B cell (primary cell): ENCODE results near the gene AGTPBP1. TPM values are rescaled to one million over a fixed set of nuclear protein-coding genes. Genes with fewer than 3 reads are reported as not detected.

Source experiments
- ATAC-seq: fragments of 200-7000 bp; cut with Tn5 transposase; one replicate; pipeline ENCODE4 v1.10.0; 2021; ENCODE audit warnings: low read depth, mild to moderate bottlenecking, moderate number of reproducible peaks, moderate library complexity
- CTCF ChIA-PET: fragments of 350-600 bp; sonication (Branson Sonifier 250); formaldehyde crosslinking; loops from one replicate; lab custom pipeline; 2021; ENCODE audit warnings: antibody characterized with exemption, inconsistent platforms; lab: Charles Lee
- POLR2A ChIA-PET: fragments of 350-600 bp; sonication (Branson Sonifier 250); formaldehyde crosslinking; loops from one replicate; lab custom pipeline; 2021; ENCODE audit warnings: antibody characterized with exemption; lab: Charles Lee
- DNase-seq: peaks from one replicate; pipeline ENCODE4 v3.0.0; 2013
- H2AFZ ChIP-seq: 2 replicates; pipeline ENCODE4 v1.6.1; 2012; ENCODE audit warnings: mild to moderate bottlenecking, low read depth, low read length; ENCODE audit not compliant: insufficient read depth, poor library complexity, severe bottlenecking
- H3K27ac ChIP-seq, 2 donors: 1 replicate in 1 of 2; 2 replicates in 1 of 2; pipeline ENCODE4 v1.5.1; 2012 to 2013; ENCODE audit warnings: low read length in 2 of 2, mild to moderate bottlenecking in 2 of 2, moderate library complexity in 1 of 2
- H3K27me3 ChIP-seq, 4 experiments: fragments of 200-600 bp in 1 of 4; sonication (generic) in 1 of 4; replicated peaks in 1 of 4; 1 replicate in 2 of 4; 2 replicates in 2 of 4; pipeline versions ENCODE4 v1.6.1 to v1.7.0; 2013 to 2016; ENCODE audit warnings: low read length in 3 of 4, mild to moderate bottlenecking in 2 of 4, mixed read lengths in 1 of 4, moderate library complexity in 1 of 4; ENCODE audit not compliant: insufficient read depth in 4 of 4, control insufficient read depth in 3 of 4; ENCODE audit errors: control extremely low read depth in 1 of 4
- H3K36me3 ChIP-seq, 2 experiments: replicated peaks in 1 of 2; 1 replicate in 1 of 2; 2 replicates in 1 of 2; pipeline versions ENCODE4 v1.6.1 to v1.7.1; 2013; ENCODE audit warnings: low read length in 1 of 2; ENCODE audit not compliant: insufficient read depth in 2 of 2, control insufficient read depth in 1 of 2; ENCODE audit errors: control extremely low read depth in 1 of 2, extremely low read depth in 1 of 2
- H3K4me1 ChIP-seq, 2 donors: fragments of 200-600 bp in 1 of 2; sonication (generic) in 1 of 2; 1 replicate in 1 of 2; 2 replicates in 1 of 2; pipeline versions ENCODE4 v1.5.1 to v1.6.1; 2013 to 2017; ENCODE audit warnings: low read length in 2 of 2; ENCODE audit not compliant: control insufficient read depth in 2 of 2, insufficient read depth in 2 of 2
- H3K4me2 ChIP-seq: replicated peaks from 2 replicates; pipeline ENCODE3; 2012; ENCODE audit warnings: mild to moderate bottlenecking, low read depth, low read length; ENCODE audit not compliant: poor library complexity, severe bottlenecking
- H3K4me3 ChIP-seq, 5 experiments: fragments of 200-600 bp in 1 of 5; sonication (generic) in 1 of 5; 1 replicate in 3 of 5; 2 replicates in 2 of 5; pipeline versions ENCODE4 v1.5.1 to v1.7.0; 2011 to 2016; ENCODE audit warnings: low read length in 4 of 5, mild to moderate bottlenecking in 4 of 5, low read depth in 2 of 5, control low read depth in 1 of 5, moderate library complexity in 1 of 5; ENCODE audit not compliant: insufficient read depth in 1 of 5; ENCODE audit errors: control extremely low read depth in 1 of 5, extremely low read depth in 1 of 5
- H3K79me2 ChIP-seq: fragments of 200-600 bp; sonication (generic); one replicate; pipeline ENCODE4 v1.6.0; 2016; ENCODE audit warnings: low read length; ENCODE audit not compliant: control insufficient read depth, insufficient read depth
- H3K9ac ChIP-seq: fragments of 200-600 bp; sonication (generic); 2 replicates; pipeline ENCODE4 v1.6.1; 2017; ENCODE audit warnings: mild to moderate bottlenecking, low read length, moderate library complexity
- H3K9me3 ChIP-seq, 3 donors: one replicate each; pipeline versions ENCODE4 v1.6.1 to v1.7.1; 2013; ENCODE audit warnings: low read length in 2 of 3; ENCODE audit not compliant: control insufficient read depth in 2 of 3, insufficient read depth in 1 of 3; ENCODE audit errors: control extremely low read depth in 1 of 3
- H4K20me1 ChIP-seq: 2 replicates; pipeline ENCODE4 v1.6.0; 2012; ENCODE audit warnings: mild to moderate bottlenecking, low read length; ENCODE audit not compliant: insufficient read depth, control insufficient read depth, poor library complexity, severe bottlenecking
- H3K27ac Mint-ChIP-seq: one replicate; pipeline ENCODE4 v1.8.0; 2021; ENCODE audit warnings: mixed read lengths
- H3K27me3 Mint-ChIP-seq: one replicate; pipeline ENCODE4 v1.8.0; 2021; ENCODE audit warnings: mixed read lengths
- H3K4me1 Mint-ChIP-seq: one replicate; pipeline ENCODE4 v1.8.0; 2021; ENCODE audit warnings: mixed read lengths
- H3K4me3 Mint-ChIP-seq: one replicate; pipeline ENCODE4 v1.8.0; 2021; ENCODE audit warnings: mixed read lengths
- H3K9me3 Mint-ChIP-seq: one replicate; pipeline ENCODE4 v1.8.0; 2022; ENCODE audit warnings: mixed read lengths; ENCODE audit not compliant: insufficient read depth
- CTCF ChIP-seq: fragments of 200-600 bp; IDR thresholded peaks from one replicate; pipeline ENCODE4 v1.8.0; 2022; ENCODE audit warnings: antibody characterized with exemption, mild to moderate bottlenecking
- EZH2 ChIP-seq: IDR thresholded peaks from 2 replicates; pipeline ENCODE4 v1.6.1; 2012; ENCODE audit warnings: borderline replicate concordance, low read depth, mild to moderate bottlenecking, moderate library complexity, low read length; ENCODE audit not compliant: insufficient read depth, poor library complexity, severe bottlenecking
- WGBS: methylation state at CpG from one replicate; pipeline ENCODE4 v1.1.5; 2013; ENCODE audit warnings: missing lambda C conversion rate; ENCODE audit not compliant: insufficient coverage; 5-methylcytosine and 5-hydroxymethylcytosine counted together
- intact Hi-C: fragments of 100-400 bp; cut with micrococcal nuclease; formaldehyde crosslinking; loops from one replicate; pipeline ENCODE4 v1.10.0; 2022
- polyA plus RNA-seq: library from polyadenylated mRNA; depleted of rRNA; stranded (reverse); fragments of >200 nt; gene quantifications from 2 replicates; pipeline ENCODE4 v1.2.3, GENCODE V29; 2012
- total RNA-seq, 2 donors: library from RNA; stranded (reverse); fragments of 120-200 nt in 1 of 2; gene quantifications; 1 replicate in 1 of 2; 2 replicates in 1 of 2; pipeline versions ENCODE4 v1.2.3 to v1.2.4, GENCODE V29; 2013 to 2022

The AGTPBP1 gene
- total and polyA plus RNA-seq, 2 donors (not counting 1 experiment from before 2014, with no cell fraction given): 7.5 to 33.1 TPM

- H3K9me3 ChIP-seq: no peaks in the 10 kb centered on the region
- no peaks in the 10 kb centered on the region for H4K20me1 ChIP-seq
- H3K36me3 ChIP-seq: no peaks in the 10 kb centered on the region
- WGBS: no CpG with 5 or more reads among the region's 1 CpG
- H3K27me3 ChIP-seq: no peaks in the 10 kb centered on the region
- Mint-ChIP-seq H3K4me3 (no peak overlapping the region), H3K9me3 (no peaks in the 10 kb centered on the region), H3K27ac (no peak overlapping the region), H3K4me1 (peaks cover 2% of the 10 kb centered on the region), H3K27me3 (no peaks in the 10 kb centered on the region)
- H2AFZ ChIP-seq: no peak overlapping the region
- H3K4me3 ChIP-seq: no peak overlapping the region
- intact Hi-C loops: no loop called here
- H3K4me2 ChIP-seq: no peak overlapping the region
- TF ChIP-seq EZH2 (no peak), CTCF (no peak)
- CTCF ChIA-PET: interaction anchor here (7.1 kb wide), 1 partner anchor 1218 kb away, joined by 135 read pairs; no protein-coding TSS in a partner anchor
- peaks cover 0 to 2% of the 10 kb centered on the region in 2 donors for H3K4me1 ChIP-seq
- no peak overlapping the region for H3K27ac ChIP-seq
- no peak overlapping the region for H3K9ac ChIP-seq
- no peak for ATAC-seq
- no peaks in the 10 kb centered on the region for H3K79me2 ChIP-seq
- DNase-seq: no peak
- POLR2A ChIA-PET: no interaction called here
Measured at GRCh38 chr9:85615792-85616191, 126.0 kb downstream of the AGTPBP1 start.

GRCh38 chr9:85610074-85610860 is 131.5 kb downstream of the AGTPBP1 start:
- Histone ChIP-seq H3K4me2 (peak overlapping the region; percentile 57), H3K4me3 (peak overlapping the region; percentile 2 to 34 (median 27)), H3K36me3 (no peaks in the 10 kb centered on the region), H3K27ac (peak overlapping the region in 1 of 2 donors; percentile 51), H3K4me1 (peaks cover 11% of the 10 kb centered on the region in 2 donors), H3K27me3 (no peaks in the 10 kb centered on the region), H3K9me3 (no peaks in the 10 kb centered on the region), H3K79me2 (no peaks in the 10 kb centered on the region), H3K9ac (peak overlapping the region; percentile 20), H4K20me1 (no peaks in the 10 kb centered on the region), H2AFZ (peak overlapping the region; percentile 70)
- DNase-seq: peak; percentile 82
- POLR2A ChIA-PET: interaction anchor here (0.6 kb wide), 1 partner anchor 132 kb away, joined by 3 read pairs; no protein-coding TSS in a partner anchor
- ATAC-seq: peak; percentile 91
- TF ChIP-seq EZH2: no peak
- peak; percentile 88 for TF ChIP-seq CTCF
- Mint-ChIP-seq H3K27me3 (no peaks in the 10 kb centered on the region), H3K4me3 (peak overlapping the region; percentile 65), H3K27ac (peak overlapping the region; percentile 71), H3K4me1 (peaks cover 13% of the 10 kb centered on the region), H3K9me3 (no peaks in the 10 kb centered on the region)
- intact Hi-C loops: loop anchor here (1.0 to 5.0 kb wide), 3 partner anchors 133 to 1213 kb away; partner anchors contain the start of gene NAA35
- CTCF ChIA-PET: interaction anchor here (0.5 to 7.1 kb wide), 26 partner anchors 9 to 1213 kb away, joined by 3 to 135 read pairs (median 3); no protein-coding TSS in a partner anchor
- WGBS: 38% methylated on average over 4 of the region's 4 CpGs
